Kidney capillary endothelial cell (primary cell): ENCODE measurements around the gene PLB1.

Experiments used
- DNase-seq: peaks from one replicate; pipeline ENCODE4 v3.0.0-alpha.2; 2018; ENCODE audit warnings: low spot score

The PLB1 gene

DNA sequence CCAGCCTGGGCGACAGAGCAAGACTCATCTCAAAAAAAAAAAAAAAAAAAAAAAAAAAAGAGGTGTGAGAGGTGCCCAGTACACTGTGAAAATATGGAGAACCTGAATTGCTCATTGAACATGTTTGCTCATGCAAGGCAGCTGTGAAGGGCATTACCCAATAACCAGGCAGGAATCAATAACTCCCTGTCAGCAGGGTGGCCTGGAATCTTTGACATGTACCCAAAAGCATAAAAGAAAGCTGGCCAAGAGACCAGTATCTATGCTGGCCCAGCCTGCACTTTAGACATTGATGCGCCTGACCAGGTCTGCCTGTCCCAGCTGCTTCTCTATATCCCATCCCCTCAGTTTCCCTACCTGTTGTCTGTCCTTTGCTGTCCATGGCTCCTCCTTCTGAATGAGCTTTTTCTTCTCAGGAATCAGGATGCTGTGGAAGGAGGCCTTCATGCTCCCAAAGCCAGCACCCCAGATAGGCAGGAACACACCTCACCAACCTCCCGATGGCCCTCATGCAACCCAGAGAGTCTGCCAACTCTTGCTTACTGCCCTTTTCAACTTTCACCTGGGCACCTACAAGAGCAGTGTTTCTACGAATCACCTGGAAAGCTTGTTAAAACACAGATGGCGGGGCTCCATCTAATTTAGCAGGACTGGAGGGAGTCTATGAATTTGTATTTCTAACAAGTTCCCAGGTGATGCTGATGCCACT is 172.4 kb downstream of the PLB1 start:
- no peak for DNase-seq

GRCh38 chr2:28668880-28669279 is 173.0 kb downstream of the PLB1 start:
- DNase-seq = no peak

DNA sequence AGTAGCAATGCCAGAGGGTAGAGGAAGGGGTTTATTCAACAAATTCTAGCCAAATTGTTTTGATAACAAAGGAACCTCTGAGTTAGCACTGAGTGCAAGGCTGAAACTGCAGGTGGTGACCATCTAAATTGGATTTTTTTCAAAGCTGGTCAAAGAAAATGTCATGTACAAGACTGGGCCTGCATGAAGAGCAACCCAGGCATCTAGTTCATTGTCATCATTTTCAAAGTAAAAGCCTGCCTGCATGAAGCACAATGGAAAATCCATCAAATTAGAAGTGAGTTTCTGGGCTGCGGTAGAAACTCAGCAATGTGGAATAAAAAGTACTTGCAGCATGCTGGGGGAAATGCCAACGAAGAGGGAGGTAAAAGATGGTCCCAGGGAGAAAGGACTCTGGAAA is 175.0 kb downstream of the PLB1 start:
- DNase-seq = no peak

GRCh38 chr2:28673338-28673737 is 177.5 kb downstream of the PLB1 start:
- no peak for DNase-seq

GRCh38 chr2:28674062-28674712 is 178.3 kb downstream of the PLB1 start:
- no peak for DNase-seq

DNA sequence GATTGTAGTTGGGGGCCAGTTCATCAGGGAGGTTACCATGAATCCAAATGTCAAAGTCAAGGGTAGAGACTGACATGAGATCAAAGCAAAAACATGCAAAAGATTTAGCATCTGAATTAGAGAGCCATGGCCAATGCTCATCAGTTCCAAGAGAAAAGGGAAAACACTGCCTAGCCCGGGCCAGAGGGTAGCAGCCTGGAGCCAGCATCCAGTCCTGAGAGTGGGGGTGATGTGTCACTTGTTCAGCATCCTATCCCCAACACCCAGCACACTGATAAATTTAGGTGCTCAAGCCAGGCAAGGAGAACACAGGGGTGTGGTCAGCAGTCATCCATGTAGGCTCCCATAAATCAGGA is 178.8 kb downstream of the PLB1 start:
- no peak for DNase-seq

GRCh38 chr2:28676152-28676835 is 180.4 kb downstream of the PLB1 start:
- peak; percentile 25 for DNase-seq

GRCh38 chr2:28678175-28678855 is 182.5 kb downstream of the PLB1 start:
- no peak for DNase-seq

GRCh38 chr2:28678944-28679343 is 183.1 kb downstream of the PLB1 start:
- no peak for DNase-seq

GRCh38 chr2:28680657-28681056 is 184.8 kb downstream of the PLB1 start:
- DNase-seq = no peak

DNA sequence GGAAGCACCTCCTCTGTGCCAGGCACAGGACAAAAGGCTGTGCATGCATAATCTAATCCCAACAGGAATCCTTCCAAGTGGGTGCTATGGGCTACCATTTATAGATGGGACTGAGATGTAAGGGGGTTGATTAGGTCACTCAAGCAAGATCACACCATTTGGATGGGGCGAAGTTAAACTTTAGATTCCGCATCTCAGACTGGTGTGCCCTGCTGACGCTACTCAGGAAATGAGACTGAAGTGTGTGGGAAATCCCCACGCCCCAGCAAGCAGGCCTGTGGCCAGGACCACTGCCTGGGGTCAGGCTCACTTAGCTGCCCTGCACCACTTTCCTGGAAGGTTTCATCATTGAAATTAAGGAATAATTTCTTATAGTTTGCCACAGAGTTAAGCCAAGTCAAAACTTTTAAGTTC is 185.3 kb downstream of the PLB1 start:
- no peak for DNase-seq

- no peak for DNase-seq
Measured at GRCh38 chr2:28681606-28682005, 185.7 kb downstream of the PLB1 start.

DNA sequence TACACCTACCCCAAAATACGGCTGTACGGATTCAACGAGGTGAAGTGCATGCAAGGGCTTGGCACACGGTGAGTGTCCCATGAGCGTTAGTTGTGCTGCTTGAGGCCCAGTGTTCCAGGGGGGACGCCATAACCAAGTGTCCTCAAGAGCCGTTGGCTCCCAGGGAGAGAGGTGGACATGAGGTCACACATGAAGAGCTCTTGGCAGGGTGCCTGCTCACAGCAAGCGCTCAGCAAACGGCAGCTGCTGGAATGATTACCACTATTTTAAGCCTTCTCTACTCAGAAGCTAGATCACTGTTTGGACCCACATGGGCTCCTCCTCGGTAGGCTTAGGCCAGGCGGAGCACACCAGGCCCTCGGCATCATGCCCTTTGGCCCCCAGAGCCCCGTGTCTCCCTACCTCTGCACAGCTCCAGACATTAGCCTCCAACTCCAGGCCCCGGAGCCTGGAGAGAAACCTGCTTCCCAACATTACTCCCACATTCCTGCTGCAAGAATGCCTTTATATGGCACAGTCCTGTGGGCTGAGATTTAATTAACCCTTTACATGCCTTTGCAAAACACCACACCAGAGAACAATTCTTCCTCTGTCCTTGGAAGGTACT is 187.3 kb downstream of the PLB1 start:
- no peak for DNase-seq

GRCh38 chr2:28684142-28684858 is 188.4 kb downstream of the PLB1 start:
- no peak for DNase-seq

GRCh38 chr2:28687171-28687570 is 191.3 kb downstream of the PLB1 start:
- DNase-seq = no peak

DNA sequence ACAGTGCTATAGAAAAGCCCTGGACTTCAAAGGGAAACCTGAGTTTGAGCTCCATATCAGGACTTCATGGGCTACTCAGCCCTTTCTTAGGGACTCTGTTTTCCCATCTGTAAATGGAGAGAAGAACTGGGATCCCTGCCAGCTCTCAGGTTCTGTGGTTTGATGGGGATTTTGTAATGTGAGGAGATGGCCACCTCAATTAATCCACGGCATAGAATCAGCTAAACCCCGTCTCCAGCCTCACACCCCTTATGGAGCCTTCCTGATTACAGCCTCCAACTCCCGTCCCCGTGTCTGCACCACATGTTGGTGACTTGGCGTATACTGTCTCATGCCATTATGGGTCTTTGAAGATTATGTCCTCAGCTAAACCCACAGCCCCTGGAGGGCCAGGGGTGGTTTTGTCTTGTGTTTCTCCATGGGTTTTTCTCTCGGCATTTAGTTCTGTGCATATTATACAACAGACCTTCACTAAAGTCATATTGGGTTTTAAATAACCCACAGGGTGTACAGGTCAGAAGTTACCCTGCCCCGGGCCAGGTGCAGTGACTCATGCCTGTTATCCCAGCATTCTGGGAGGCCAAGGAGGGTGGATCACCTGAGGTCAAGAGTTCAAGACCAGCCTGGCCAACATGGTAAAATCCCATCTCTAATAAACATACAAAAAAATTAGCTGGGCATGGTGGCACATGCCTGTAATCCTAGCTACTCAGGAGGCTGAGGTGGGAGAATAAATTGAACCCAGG is 192.0 kb downstream of the PLB1 start:
- DNase-seq = no peak

- DNase-seq = no peak
Measured at GRCh38 chr2:28688818-28689217, 193.0 kb downstream of the PLB1 start.

DNA sequence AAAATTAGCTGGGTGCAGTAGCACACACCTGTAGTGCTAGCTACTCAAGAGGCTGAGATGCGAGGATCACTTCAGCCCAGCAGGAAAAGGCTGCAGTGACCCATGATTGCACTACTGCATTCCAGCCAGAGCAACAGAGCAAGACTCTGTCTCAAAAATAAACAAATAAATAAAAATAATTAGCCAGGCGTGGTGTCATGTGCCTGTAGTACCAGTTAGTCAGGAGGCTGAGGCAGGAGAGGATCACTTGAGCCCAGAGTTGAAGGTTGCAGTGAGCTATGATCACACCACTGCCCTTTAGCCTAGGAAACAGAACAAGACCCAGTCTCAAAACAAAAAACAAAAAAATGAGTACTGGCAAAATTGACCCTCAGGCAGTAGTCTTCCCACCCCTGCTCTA is 193.9 kb downstream of the PLB1 start:
- no peak for DNase-seq

DNA sequence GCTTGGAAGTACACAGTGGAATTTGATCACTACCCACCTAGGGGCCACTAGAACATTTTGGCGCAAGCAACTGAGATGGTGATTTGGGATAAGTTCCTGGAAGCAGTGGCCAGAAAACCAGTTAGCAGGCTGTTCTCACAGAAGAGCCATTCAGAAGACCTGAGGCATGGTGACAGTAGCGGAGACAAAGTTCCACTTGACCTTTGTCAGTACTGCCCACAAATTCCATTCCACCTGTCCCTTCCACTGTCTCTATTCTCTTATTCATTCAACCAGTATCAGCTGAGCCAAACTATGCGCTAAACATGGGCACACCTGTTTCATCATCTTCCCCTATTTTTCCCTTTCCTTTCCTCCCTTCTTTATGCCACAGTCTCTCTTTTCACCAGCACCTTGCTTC is 196.6 kb downstream of the PLB1 start:
- DNase-seq = no peak

- no peak for DNase-seq
Measured at GRCh38 chr2:28693223-28693622, 197.4 kb downstream of the PLB1 start.
